Measurements from ENCODE around the gene ANKFY1.

Gene ANKFY1

GRCh38 chr17:4173781-4174180 is 90.0 kb downstream of the ANKFY1 start:
- Mint-ChIP-seq H3K4me3 (peak overlapping the region; percentile 14), H3K27ac (peak overlapping the region; percentile 78), H3K4me1 (ENCODE audit: low read depth) (peaks cover 41% of the 10 kb centered on the region), H3K27me3 (ENCODE audit: low read depth) (no peaks in the 10 kb centered on the region), H3K36me3 (ENCODE audit: low read depth) (peaks cover 84% of the 10 kb centered on the region), H3K9me3 (no peaks in the 10 kb centered on the region)
- no peak for DNase-seq (ENCODE audit: low spot score)

- Mint-ChIP-seq H3K9me3 (no peaks in the 10 kb centered on the region), H3K27ac (no peak overlapping the region), H3K36me3 (ENCODE audit: low read depth) (peaks cover 79% of the 10 kb centered on the region)
Observed at GRCh38 chr17:4172356-4172755, 91.4 kb downstream of the ANKFY1 start.

DNA sequence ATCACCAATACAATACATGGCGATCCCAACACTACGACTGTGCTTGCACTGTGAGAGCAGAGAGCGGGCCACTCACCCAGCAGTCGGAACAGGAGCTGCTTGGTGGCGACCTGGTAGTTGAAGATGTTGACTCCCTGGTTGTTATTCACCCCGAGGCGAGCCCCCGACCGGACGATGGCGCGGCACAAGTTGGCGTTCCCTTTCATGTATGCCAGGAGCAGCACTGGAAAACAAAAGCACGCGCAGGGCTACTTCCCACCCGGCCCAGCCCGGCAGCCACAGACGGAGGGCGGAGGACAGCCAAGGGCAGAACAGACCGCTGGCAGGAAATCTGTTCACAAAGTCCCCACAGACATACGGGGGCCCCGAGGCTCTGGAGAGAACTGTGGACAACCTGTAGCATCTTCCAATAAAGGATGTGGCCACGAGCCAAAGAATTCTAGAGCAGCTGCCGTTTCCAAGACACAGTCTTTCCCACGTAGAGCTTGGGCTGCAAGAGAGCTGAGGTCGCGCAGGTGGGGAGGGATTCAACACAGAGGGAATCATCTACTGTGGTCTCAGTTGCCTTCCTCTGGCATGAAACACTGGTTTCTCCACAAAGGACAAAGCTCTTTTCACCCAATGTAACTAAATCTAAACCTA is 93.0 kb downstream of the ANKFY1 start:
- H3K27me3 Mint-ChIP-seq (ENCODE audit: low read depth) = no peaks in the 10 kb centered on the region
- no peak overlapping the region for H3K27ac Mint-ChIP-seq
- H3K4me1 Mint-ChIP-seq (ENCODE audit: low read depth) = peaks cover 21% of the 10 kb centered on the region
- no peak for DNase-seq (ENCODE audit: low spot score)
- H3K9me3 Mint-ChIP-seq = no peaks in the 10 kb centered on the region
- H3K4me3 Mint-ChIP-seq = no peak overlapping the region
- H3K36me3 Mint-ChIP-seq (ENCODE audit: low read depth) = peaks cover 79% of the 10 kb centered on the region

More at GRCh38 chr17:4172356-4172755, 91.4 kb downstream of the ANKFY1 start:
- Mint-ChIP-seq H3K4me1 (ENCODE audit: low read depth) (peaks cover 37% of the 10 kb centered on the region), H3K27me3 (ENCODE audit: low read depth) (no peaks in the 10 kb centered on the region), H3K4me3 (no peak overlapping the region)
- no peak for DNase-seq (ENCODE audit: low spot score)

- DNase-seq (ENCODE audit: low spot score) = no peak
- no peak overlapping the region for H3K27ac Mint-ChIP-seq
- H3K27me3 Mint-ChIP-seq (ENCODE audit: low read depth) = no peaks in the 10 kb centered on the region
- peaks cover 68% of the 10 kb centered on the region for H3K36me3 Mint-ChIP-seq (ENCODE audit: low read depth)
- H3K4me1 Mint-ChIP-seq (ENCODE audit: low read depth) = peaks cover 5% of the 10 kb centered on the region
- no peak overlapping the region for H3K4me3 Mint-ChIP-seq
- H3K9me3 Mint-ChIP-seq = no peaks in the 10 kb centered on the region
Observed at GRCh38 chr17:4167786-4168185, 96.0 kb downstream of the ANKFY1 start.

GRCh38 chr17:4166419-4166818 is 97.4 kb downstream of the ANKFY1 start:
- no peaks in the 10 kb centered on the region for H3K27me3 Mint-ChIP-seq (ENCODE audit: low read depth)
- H3K9me3 Mint-ChIP-seq = no peaks in the 10 kb centered on the region
- no peak for DNase-seq (ENCODE audit: low spot score)
- H3K4me1 Mint-ChIP-seq (ENCODE audit: low read depth) = peaks cover 15% of the 10 kb centered on the region
- no peak overlapping the region for H3K4me3 Mint-ChIP-seq
- H3K36me3 Mint-ChIP-seq (ENCODE audit: low read depth) = peaks cover 56% of the 10 kb centered on the region
- no peak overlapping the region for H3K27ac Mint-ChIP-seq

DNA sequence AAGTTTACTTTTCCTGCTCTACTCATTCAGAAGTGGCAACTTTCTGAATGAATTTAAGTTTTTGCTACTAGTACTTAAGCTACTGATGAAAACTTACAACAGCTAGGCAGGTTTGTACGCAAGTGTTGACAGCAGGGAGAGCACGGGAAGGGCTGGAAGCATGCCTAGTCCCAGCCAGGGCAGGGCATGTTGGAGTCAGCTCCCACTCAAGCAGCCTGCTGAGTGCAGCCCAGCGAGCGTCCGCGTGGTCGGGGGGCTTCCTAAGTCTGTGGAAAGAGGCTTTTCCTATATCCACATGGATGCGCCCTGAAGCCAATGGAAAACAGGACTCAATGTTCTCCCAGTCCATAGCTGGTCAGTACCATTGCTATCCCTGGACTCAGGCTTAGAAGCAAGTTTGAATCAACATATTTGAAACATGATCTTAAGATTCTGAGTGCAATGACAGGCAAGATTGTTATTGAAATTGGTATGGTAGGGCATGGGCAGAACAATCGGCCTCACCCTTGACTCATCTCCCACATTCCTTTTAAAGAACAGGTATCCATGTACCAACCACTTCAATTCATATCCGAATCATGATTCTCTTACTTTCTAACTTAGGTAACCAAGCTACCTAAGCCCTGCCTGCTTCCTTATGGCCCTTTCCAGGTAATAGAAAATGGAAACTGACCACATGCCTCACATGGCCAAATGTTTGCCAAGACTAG is 98.3 kb downstream of the ANKFY1 start:
- H3K36me3 Mint-ChIP-seq (ENCODE audit: low read depth) = peaks cover 48% of the 10 kb centered on the region

GRCh38 chr17:4163951-4164350 is 99.8 kb downstream of the ANKFY1 start:
- Mint-ChIP-seq H3K9me3 (no peaks in the 10 kb centered on the region), H3K4me3 (no peak overlapping the region), H3K27ac (no peak overlapping the region), H3K27me3 (ENCODE audit: low read depth) (no peaks in the 10 kb centered on the region), H3K36me3 (ENCODE audit: low read depth) (peaks cover 34% of the 10 kb centered on the region), H3K4me1 (ENCODE audit: low read depth) (peaks cover 23% of the 10 kb centered on the region)
- no peak for DNase-seq (ENCODE audit: low spot score)

More for the DNA sequence above, 98.3 kb downstream of the ANKFY1 start:
- Mint-ChIP-seq H3K27me3 (ENCODE audit: low read depth) (no peaks in the 10 kb centered on the region), H3K9me3 (no peaks in the 10 kb centered on the region), H3K27ac (no peak overlapping the region), H3K4me3 (no peak overlapping the region), H3K4me1 (ENCODE audit: low read depth) (peaks cover 23% of the 10 kb centered on the region)
- no peak for DNase-seq (ENCODE audit: low spot score)

DNA sequence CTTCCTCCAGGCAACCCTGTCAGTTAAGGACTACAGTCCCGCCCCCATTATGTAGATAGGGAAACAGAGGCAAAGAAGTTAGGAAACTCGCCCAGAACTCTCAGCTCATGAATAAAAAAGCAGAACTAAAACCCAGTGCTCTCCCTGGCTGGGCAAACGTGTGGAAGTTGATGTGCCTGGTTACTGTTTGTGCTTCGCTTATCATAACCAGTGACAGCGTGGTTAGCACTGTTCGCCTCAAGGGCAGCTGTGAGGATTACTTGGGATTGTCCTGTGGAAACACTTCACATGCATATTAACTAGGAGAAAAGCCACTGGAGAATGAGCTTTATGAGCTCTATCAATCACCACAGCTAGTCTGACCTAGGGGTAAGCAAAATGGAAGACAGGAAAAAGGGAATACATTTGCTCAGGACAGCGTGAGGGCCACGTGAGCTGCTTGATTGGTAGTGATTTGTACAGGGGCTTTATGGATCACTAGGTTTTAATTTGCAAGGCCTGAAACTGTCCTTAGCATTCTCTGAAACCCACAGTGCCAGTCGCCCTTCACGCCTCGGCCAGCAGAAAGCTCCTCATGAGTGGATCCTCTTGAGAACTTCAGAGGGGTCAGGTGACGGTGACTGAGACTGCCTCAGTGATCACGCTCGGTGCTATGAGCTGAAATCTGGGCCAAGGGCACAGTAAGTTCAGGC is 100.9 kb downstream of the ANKFY1 start:
- H3K4me3 Mint-ChIP-seq = no peak overlapping the region
- H3K27ac Mint-ChIP-seq = peak overlapping the region; percentile 13
- no peaks in the 10 kb centered on the region for H3K9me3 Mint-ChIP-seq
- H3K36me3 Mint-ChIP-seq (ENCODE audit: low read depth) = peaks cover 33% of the 10 kb centered on the region
- DNase-seq (ENCODE audit: low spot score) = no peak
- H3K4me1 Mint-ChIP-seq (ENCODE audit: low read depth) = peaks cover 23% of the 10 kb centered on the region
- H3K27me3 Mint-ChIP-seq (ENCODE audit: low read depth) = no peaks in the 10 kb centered on the region

- peaks cover 18% of the 10 kb centered on the region for H3K4me1 Mint-ChIP-seq (ENCODE audit: low read depth)
- H3K27ac Mint-ChIP-seq = peak overlapping the region; percentile 75
- peaks cover 27% of the 10 kb centered on the region for H3K36me3 Mint-ChIP-seq (ENCODE audit: low read depth)
- H3K27me3 Mint-ChIP-seq (ENCODE audit: low read depth) = no peaks in the 10 kb centered on the region
- DNase-seq (ENCODE audit: low spot score) = no peak
- no peaks in the 10 kb centered on the region for H3K9me3 Mint-ChIP-seq
- no peak overlapping the region for H3K4me3 Mint-ChIP-seq
Observed at GRCh38 chr17:4162321-4162720, 101.5 kb downstream of the ANKFY1 start.

DNA sequence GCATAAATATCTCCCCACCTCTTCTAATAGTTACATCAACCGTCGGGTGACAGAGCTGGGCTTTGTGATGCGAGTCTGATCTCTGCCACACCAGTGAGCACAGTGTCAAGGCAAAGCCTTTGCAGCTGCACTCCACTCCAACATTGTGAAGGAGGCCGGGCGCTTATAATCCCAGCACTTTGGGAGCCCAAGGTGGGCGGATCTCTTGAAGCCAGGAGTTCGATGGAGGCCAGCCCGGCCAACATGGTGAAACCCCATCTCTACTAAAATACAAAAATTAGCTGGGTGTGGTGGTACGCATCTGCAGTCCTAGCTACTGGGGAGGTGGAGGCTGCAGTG is 101.8 kb downstream of the ANKFY1 start:
- H3K4me3 Mint-ChIP-seq = no peak overlapping the region
- peaks cover 18% of the 10 kb centered on the region for H3K4me1 Mint-ChIP-seq (ENCODE audit: low read depth)
- H3K27ac Mint-ChIP-seq = peak overlapping the region; percentile 75
- H3K9me3 Mint-ChIP-seq = no peaks in the 10 kb centered on the region
- H3K27me3 Mint-ChIP-seq (ENCODE audit: low read depth) = no peaks in the 10 kb centered on the region
- peaks cover 23% of the 10 kb centered on the region for H3K36me3 Mint-ChIP-seq (ENCODE audit: low read depth)
- no peak for DNase-seq (ENCODE audit: low spot score)

GRCh38 chr17:4161192-4161966 is 102.4 kb downstream of the ANKFY1 start:
- Mint-ChIP-seq H3K27ac (peak overlapping the region; percentile 75), H3K27me3 (ENCODE audit: low read depth) (no peaks in the 10 kb centered on the region), H3K4me1 (ENCODE audit: low read depth) (peaks cover 18% of the 10 kb centered on the region), H3K36me3 (ENCODE audit: low read depth) (peaks cover 20% of the 10 kb centered on the region), H3K4me3 (peak overlapping the region; percentile 25), H3K9me3 (no peaks in the 10 kb centered on the region)
- DNase-seq (ENCODE audit: low spot score) = no peak

GRCh38 chr17:4160294-4160859 is 103.4 kb downstream of the ANKFY1 start:
- Mint-ChIP-seq H3K27me3 (ENCODE audit: low read depth) (no peaks in the 10 kb centered on the region), H3K9me3 (no peaks in the 10 kb centered on the region), H3K4me1 (ENCODE audit: low read depth) (peaks cover 18% of the 10 kb centered on the region), H3K36me3 (ENCODE audit: low read depth) (peaks cover 10% of the 10 kb centered on the region), H3K4me3 (no peak overlapping the region), H3K27ac (no peak overlapping the region)
- DNase-seq (ENCODE audit: low spot score) = no peak

- peaks cover 18% of the 10 kb centered on the region for H3K4me1 Mint-ChIP-seq (ENCODE audit: low read depth)
- H3K4me3 Mint-ChIP-seq = no peak overlapping the region
- no peak for DNase-seq (ENCODE audit: low spot score)
- no peaks in the 10 kb centered on the region for H3K27me3 Mint-ChIP-seq (ENCODE audit: low read depth)
- no peaks in the 10 kb centered on the region for H3K9me3 Mint-ChIP-seq
- peaks cover 7% of the 10 kb centered on the region for H3K36me3 Mint-ChIP-seq (ENCODE audit: low read depth)
- H3K27ac Mint-ChIP-seq = no peak overlapping the region
Observed at GRCh38 chr17:4159761-4160160, 104.0 kb downstream of the ANKFY1 start.
